Suprapubic skin (tissue), 4 donors: Measurements from ENCODE around the gene ARHGDIB. TPM values are rescaled to one million over a fixed set of nuclear protein-coding genes. Genes with fewer than 3 reads are reported as not detected.

Experiments used
- DNase-seq, 2 donors: peaks; one replicate each; pipeline ENCODE4 v3.0.0-alpha.2; 2019; ENCODE audit warnings: low spot score in 2 of 2
- H3K27ac ChIP-seq: fragments of 200-600 bp; sonication (generic); one replicate; pipeline ENCODE4 v1.5.1; 2019
- H3K27me3 ChIP-seq: fragments of 200-600 bp; sonication (generic); one replicate; pipeline ENCODE4 v1.5.1; 2019
- H3K36me3 ChIP-seq: fragments of 200-600 bp; sonication (generic); one replicate; pipeline ENCODE4 v1.5.1; 2019
- H3K4me1 ChIP-seq: fragments of 200-600 bp; sonication (generic); one replicate; pipeline ENCODE4 v1.5.1; 2019
- H3K4me3 ChIP-seq: fragments of 200-600 bp; sonication (generic); one replicate; pipeline ENCODE4 v1.5.1; 2019; ENCODE audit warnings: mild to moderate bottlenecking
- H3K9me3 ChIP-seq: fragments of 200-600 bp; sonication (generic); one replicate; pipeline ENCODE4 v1.5.1; 2019
- CTCF ChIP-seq, 2 donors: fragments of 200-600 bp in 1 of 2; fragments of 450-650 bp in 1 of 2; sonication (generic) in 1 of 2; IDR thresholded peaks; one replicate each; pipeline ENCODE4 v1.5.1; 2016 to 2019; ENCODE audit warnings: antibody characterized with exemption in 2 of 2, mild to moderate bottlenecking in 1 of 2, moderate library complexity in 1 of 2
- EP300 ChIP-seq: sonication (generic); formaldehyde crosslinking; IDR thresholded peaks from one replicate; pipeline ENCODE4 v1.6.1; 2017; ENCODE audit warnings: antibody characterized with exemption
- POLR2A ChIP-seq, 2 donors: fragments of 450-650 bp; IDR thresholded peaks; one replicate each; pipeline ENCODE4 v1.6.1; 2017; ENCODE audit warnings: antibody characterized with exemption in 2 of 2, mild to moderate bottlenecking in 2 of 2, moderate library complexity in 2 of 2
- POLR2AphosphoS5 ChIP-seq, 3 donors: sonication (generic); formaldehyde crosslinking; IDR thresholded peaks; one replicate each; pipeline ENCODE4 v1.6.1; 2017; ENCODE audit warnings: antibody characterized with exemption in 3 of 3
- WGBS: methylation state at CpG from one replicate; pipeline ENCODE4 v1.1.5; 2018; 5-methylcytosine and 5-hydroxymethylcytosine counted together
- total RNA-seq, 4 donors: library from RNA; depleted of rRNA; stranded (reverse); fragments of >200 nt; gene quantifications; one replicate each; pipeline ENCODE4 v1.1.0, GENCODE V29; 2016

ARHGDIB gene
- total RNA-seq, 4 donors from 2014 or later: 74.7 to 109 (median 85.4) TPM

DNA sequence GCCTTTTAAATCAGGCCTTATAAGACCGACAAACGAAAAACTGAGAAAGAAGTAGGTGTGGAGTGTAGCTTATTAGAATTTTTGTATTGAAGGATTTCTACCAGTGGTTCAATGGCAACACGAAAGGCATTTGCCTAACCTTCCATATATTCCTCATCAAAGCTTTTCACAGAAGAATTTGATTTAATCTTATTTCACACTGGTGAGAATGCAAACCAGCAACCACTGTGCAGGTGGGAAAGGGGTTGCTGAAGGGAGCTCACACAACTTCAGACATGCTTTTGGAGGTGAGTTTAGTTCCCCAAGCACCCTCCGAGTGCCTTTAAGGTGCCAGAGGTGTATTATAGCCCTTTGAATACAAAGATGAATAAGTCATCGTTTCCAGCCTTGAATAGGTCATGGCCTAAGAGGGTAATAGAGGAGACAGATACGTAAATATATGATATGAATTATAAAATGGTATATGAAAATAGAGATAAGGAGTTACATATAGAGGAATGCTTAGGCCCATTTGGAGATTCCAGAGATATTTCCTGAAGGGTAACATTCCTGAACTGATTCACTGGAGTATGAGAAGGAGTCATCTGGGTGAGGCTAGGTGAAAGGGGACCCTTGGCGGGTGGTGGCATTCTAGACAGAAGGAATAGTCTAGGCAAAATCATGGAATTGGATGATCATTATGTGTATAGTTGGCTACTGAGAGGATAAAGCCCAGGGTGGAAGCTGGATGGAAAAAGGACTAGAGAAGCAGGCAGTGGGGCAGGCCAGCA, 29.4 kb downstream of the ARHGDIB start:
- WGBS: 91% methylated on average over 7 of the region's 7 CpGs
- TF ChIP-seq EP300 (no peak), POLR2AphosphoS5 (IDR thresholded peaks at IDR 0.05) (no peak), POLR2A (IDR thresholded peaks at IDR 0.05) (no peak), CTCF (IDR thresholded peaks at IDR 0.05) (no peak)
- Histone ChIP-seq H3K27me3 (no peaks in the 10 kb centered on the region), H3K4me3 (no peak overlapping the region), H3K9me3 (no peaks in the 10 kb centered on the region), H3K4me1 (peaks cover 21% of the 10 kb centered on the region), H3K27ac (no peak overlapping the region), H3K36me3 (no peaks in the 10 kb centered on the region)
- DNase-seq: no peak

- H3K9me3 ChIP-seq: no peaks in the 10 kb centered on the region
- no peak overlapping the region for H3K27ac ChIP-seq
- no peak for TF ChIP-seq EP300
- DNase-seq: no peak
- no peaks in the 10 kb centered on the region for H3K36me3 ChIP-seq
- no peaks in the 10 kb centered on the region for H3K27me3 ChIP-seq
- WGBS: 68% methylated on average over 4 of the region's 4 CpGs
- H3K4me3 ChIP-seq: no peak overlapping the region
- H3K4me1 ChIP-seq: peaks cover 21% of the 10 kb centered on the region
These were observed 30.0 kb downstream of the ARHGDIB start for GRCh38 chr12:14931359-14931758.

DNA sequence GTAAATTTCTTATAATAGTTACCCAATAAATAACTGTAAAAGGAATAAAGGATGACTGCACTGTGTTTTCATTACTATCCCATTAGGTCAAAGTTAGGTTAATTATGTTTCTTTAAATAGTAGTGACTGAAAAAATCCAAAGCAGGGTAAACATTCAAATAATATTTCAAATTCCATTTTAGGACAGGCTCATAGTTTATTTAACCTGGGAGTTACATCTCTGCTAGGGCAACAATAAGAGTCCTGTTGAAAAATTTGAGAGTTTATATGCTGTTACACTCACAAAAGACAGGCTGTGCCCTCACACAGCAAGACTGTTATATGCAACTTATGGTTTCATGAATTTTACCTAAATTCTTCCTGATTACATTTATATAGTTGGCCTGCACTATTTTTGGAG, 31.1 kb downstream of the ARHGDIB start:
- no peaks in the 10 kb centered on the region for H3K36me3 ChIP-seq

DNA sequence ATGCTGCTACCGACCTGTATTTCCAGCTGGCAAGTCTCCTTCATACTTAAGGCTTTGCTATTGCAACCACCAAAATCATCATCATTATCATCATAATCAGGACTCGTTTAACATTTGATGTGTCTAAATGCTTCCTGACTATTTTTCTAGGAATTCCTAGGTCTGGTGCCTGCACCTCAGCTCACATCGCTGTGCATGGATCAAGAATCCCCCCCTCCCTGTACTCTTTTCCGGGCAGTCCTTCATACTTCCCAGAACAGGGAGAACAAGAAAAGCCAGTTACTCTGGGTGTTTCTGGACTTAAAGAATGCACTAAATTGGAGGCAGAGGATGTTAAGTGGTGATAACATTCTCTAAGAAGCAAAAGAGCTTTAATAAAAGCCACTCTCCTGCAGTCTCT, 32.5 kb downstream of the ARHGDIB start:
- 34% methylated on average over 4 of the region's 4 CpGs for WGBS
- Histone ChIP-seq H3K4me1 (peaks cover 21% of the 10 kb centered on the region), H3K27me3 (no peaks in the 10 kb centered on the region), H3K4me3 (peak overlapping the region; percentile 9), H3K36me3 (no peaks in the 10 kb centered on the region), H3K27ac (peak overlapping the region; percentile 34), H3K9me3 (no peaks in the 10 kb centered on the region)
- no peak for TF ChIP-seq EP300
- DNase-seq: no peak

More for the DNA sequence above, 31.1 kb downstream of the ARHGDIB start:
- Histone ChIP-seq H3K4me3 (no peak overlapping the region), H3K9me3 (no peaks in the 10 kb centered on the region), H3K27me3 (no peaks in the 10 kb centered on the region), H3K4me1 (peaks cover 21% of the 10 kb centered on the region), H3K27ac (no peak overlapping the region)
- TF ChIP-seq POLR2A (IDR thresholded peaks at IDR 0.05) (no peak), CTCF (IDR thresholded peaks at IDR 0.05) (no peak), POLR2AphosphoS5 (IDR thresholded peaks at IDR 0.05) (no peak), EP300 (no peak)
- DNase-seq: no peak

DNA sequence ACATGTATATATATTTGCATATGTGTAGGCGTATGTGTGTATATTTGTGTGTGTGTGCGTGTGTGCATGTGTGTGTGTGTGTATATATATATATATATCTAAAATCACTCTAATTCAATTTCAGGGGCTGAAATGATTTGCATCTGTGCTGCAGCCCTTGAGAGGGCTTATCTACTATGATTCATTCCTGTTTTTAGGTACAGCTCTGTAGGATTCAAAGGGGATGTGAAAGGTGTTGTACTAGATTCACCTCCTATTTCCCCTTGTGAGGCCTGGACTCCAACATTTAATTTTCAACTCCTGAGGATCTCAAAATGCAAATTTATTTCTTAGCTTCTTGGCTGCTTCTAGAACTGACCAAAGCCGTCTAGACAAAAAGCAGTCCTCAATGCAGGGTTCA, 34.1 kb downstream of the ARHGDIB start:
- Histone ChIP-seq H3K27ac (no peak overlapping the region), H3K4me1 (peaks cover 21% of the 10 kb centered on the region), H3K9me3 (no peaks in the 10 kb centered on the region), H3K27me3 (no peaks in the 10 kb centered on the region), H3K4me3 (no peak overlapping the region), H3K36me3 (no peaks in the 10 kb centered on the region)
- DNase-seq: no peak
- TF ChIP-seq POLR2AphosphoS5 (IDR thresholded peaks at IDR 0.05): no peak
- 86% methylated on average over 3 of the region's 3 CpGs for whole genome bisulfite sequencing

DNA sequence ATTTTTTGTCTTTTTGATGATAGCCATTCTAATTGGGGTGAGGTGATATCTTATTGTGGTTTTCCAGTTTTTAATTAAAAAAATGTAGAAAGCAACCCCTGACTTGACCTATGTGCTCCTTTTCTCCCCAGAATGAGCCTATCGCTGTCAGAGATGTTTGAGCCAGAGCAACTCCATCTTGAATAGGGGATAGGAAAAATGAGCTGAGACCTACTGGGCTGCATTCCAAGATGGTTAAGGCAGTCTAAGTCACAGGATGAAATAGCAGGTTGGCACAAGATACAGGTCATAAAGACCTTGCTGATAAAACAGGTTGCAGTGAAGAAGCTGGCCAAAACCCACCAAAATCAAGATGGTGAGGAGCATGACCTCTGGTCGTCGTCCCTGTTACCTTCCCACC, 36.9 kb downstream of the ARHGDIB start:
- TF ChIP-seq CTCF (IDR thresholded peaks at IDR 0.05): no peak
- TF ChIP-seq POLR2A (IDR thresholded peaks at IDR 0.05): no peak
- TF ChIP-seq EP300: no peak
- TF ChIP-seq POLR2AphosphoS5 (IDR thresholded peaks at IDR 0.05): no peak
- no peak overlapping the region for H3K27ac ChIP-seq
- H3K9me3 ChIP-seq: no peaks in the 10 kb centered on the region
- DNase-seq: no peak
- no peaks in the 10 kb centered on the region for H3K27me3 ChIP-seq
- no peak overlapping the region for H3K4me3 ChIP-seq
- 95% methylated on average over 3 of the region's 3 CpGs for WGBS
- H3K36me3 ChIP-seq: no peaks in the 10 kb centered on the region
- H3K4me1 ChIP-seq: peaks cover 10% of the 10 kb centered on the region

- H3K4me3 ChIP-seq: no peak overlapping the region
- no peaks in the 10 kb centered on the region for H3K9me3 ChIP-seq
- H3K36me3 ChIP-seq: no peaks in the 10 kb centered on the region
- H3K27me3 ChIP-seq: no peaks in the 10 kb centered on the region
- H3K27ac ChIP-seq: no peak overlapping the region
- no peak for TF ChIP-seq EP300
- no peak for TF ChIP-seq POLR2AphosphoS5 (IDR thresholded peaks at IDR 0.05)
- no peak for TF ChIP-seq POLR2A (IDR thresholded peaks at IDR 0.05)
- TF ChIP-seq CTCF (IDR thresholded peaks at IDR 0.05): no peak
- WGBS: 85% methylated on average over 2 of the region's 2 CpGs
- DNase-seq: no peak
- H3K4me1 ChIP-seq: peaks cover 4% of the 10 kb centered on the region
These were observed 37.5 kb downstream of the ARHGDIB start for GRCh38 chr12:14923944-14924343.
